Measurements from ENCODE around the gene NFAM1.

Gene NFAM1

GRCh38 chr22:42468841-42469240 lies 36.6 kb upstream of the NFAM1 start:
- H3K36me3 ChIP-seq (ENCODE audit: low read length), result no peaks in the 10 kb centered on the region
- no peak overlapping the region for H2AFZ ChIP-seq (ENCODE audit: low read depth, low read length, severe bottlenecking)
- H3K9ac ChIP-seq (ENCODE audit: low read length), result no peak overlapping the region
- no peaks in the 10 kb centered on the region for H3K79me2 ChIP-seq (ENCODE audit: insufficient read depth, low read length)
- no peaks in the 10 kb centered on the region for H3K9me2 ChIP-seq (replicated peaks; ENCODE audit: insufficient read depth, low read length)
- no peaks in the 10 kb centered on the region for H3K27me3 ChIP-seq (ENCODE audit: low read length)
- H3K27ac ChIP-seq (ENCODE audit: low read depth, low read length), result no peak overlapping the region
- no peaks in the 10 kb centered on the region for H3F3A ChIP-seq (ENCODE audit: insufficient read depth)
- H3K4me2 ChIP-seq (ENCODE audit: low read depth, low read length, poor library complexity, severe bottlenecking), result no peak overlapping the region
- H3K9me3 ChIP-seq (ENCODE audit: insufficient read depth, low read length), result no peaks in the 10 kb centered on the region
- no peak for TF ChIP-seq EZH2phosphoT487 (conservative IDR thresholded peaks at IDR 0.05; ENCODE audit: low read length)
- no peak overlapping the region for H3K4me3 ChIP-seq (ENCODE audit: insufficient read depth, low read length, poor library complexity, severe bottlenecking)
- no peaks in the 10 kb centered on the region for H4K20me1 ChIP-seq (ENCODE audit: low read depth, low read length)

- Histone ChIP-seq H2AFZ (ENCODE audit: low read depth, low read length, severe bottlenecking) (no peak overlapping the region), H3K4me2 (ENCODE audit: low read depth, low read length, poor library complexity, severe bottlenecking) (no peak overlapping the region), H3K36me3 (ENCODE audit: low read length) (no peaks in the 10 kb centered on the region), H3K9me2 (replicated peaks; ENCODE audit: insufficient read depth, low read length) (no peaks in the 10 kb centered on the region), H4K20me1 (ENCODE audit: low read depth, low read length) (no peaks in the 10 kb centered on the region), H3F3A (ENCODE audit: insufficient read depth) (no peaks in the 10 kb centered on the region), H3K79me2 (ENCODE audit: insufficient read depth, low read length) (no peaks in the 10 kb centered on the region), H3K27me3 (ENCODE audit: low read length) (no peaks in the 10 kb centered on the region), H3K9ac (ENCODE audit: low read length) (no peak overlapping the region), H3K9me3 (ENCODE audit: insufficient read depth, low read length) (no peaks in the 10 kb centered on the region), H3K27ac (ENCODE audit: low read depth, low read length) (no peak overlapping the region), H3K4me3 (ENCODE audit: insufficient read depth, low read length, poor library complexity, severe bottlenecking) (no peak overlapping the region)
- TF ChIP-seq CTCF (IDR thresholded peaks at IDR 0.05; ENCODE audit: insufficient read depth, low read length, poor library complexity, severe bottlenecking), result no peak
- no peak for TF ChIP-seq EZH2phosphoT487 (conservative IDR thresholded peaks at IDR 0.05; ENCODE audit: low read length)
These were observed 29.8 kb upstream of the NFAM1 start for GRCh38 chr22:42462016-42462415.

- no peaks in the 10 kb centered on the region for H3K9me2 ChIP-seq (replicated peaks; ENCODE audit: insufficient read depth, low read length)
- no peak for TF ChIP-seq EZH2phosphoT487 (conservative IDR thresholded peaks at IDR 0.05; ENCODE audit: low read length)
- no peaks in the 10 kb centered on the region for H3K27me3 ChIP-seq (ENCODE audit: low read length)
- no peak overlapping the region for H3K27ac ChIP-seq (ENCODE audit: low read depth, low read length)
- H3K4me2 ChIP-seq (ENCODE audit: low read depth, low read length, poor library complexity, severe bottlenecking), result no peak overlapping the region
- no peak overlapping the region for H3K9ac ChIP-seq (ENCODE audit: low read length)
- no peak overlapping the region for H3K4me3 ChIP-seq (ENCODE audit: insufficient read depth, low read length, poor library complexity, severe bottlenecking)
- H3F3A ChIP-seq (ENCODE audit: insufficient read depth), result no peaks in the 10 kb centered on the region
- no peak overlapping the region for H2AFZ ChIP-seq (ENCODE audit: low read depth, low read length, severe bottlenecking)
- H3K79me2 ChIP-seq (ENCODE audit: insufficient read depth, low read length), result no peaks in the 10 kb centered on the region
- H4K20me1 ChIP-seq (ENCODE audit: low read depth, low read length), result no peaks in the 10 kb centered on the region
- H3K9me3 ChIP-seq (ENCODE audit: insufficient read depth, low read length), result no peaks in the 10 kb centered on the region
- no peaks in the 10 kb centered on the region for H3K36me3 ChIP-seq (ENCODE audit: low read length)
These were observed 29.3 kb upstream of the NFAM1 start for GRCh38 chr22:42461511-42461910.

GRCh38 chr22:42459287-42460063 lies 27.3 kb upstream of the NFAM1 start:
- Histone ChIP-seq H3F3A (ENCODE audit: insufficient read depth) (no peaks in the 10 kb centered on the region), H3K9ac (ENCODE audit: low read length) (no peak overlapping the region), H3K9me3 (ENCODE audit: insufficient read depth, low read length) (no peaks in the 10 kb centered on the region), H3K79me2 (ENCODE audit: insufficient read depth, low read length) (no peaks in the 10 kb centered on the region), H3K4me3 (ENCODE audit: insufficient read depth, low read length, poor library complexity, severe bottlenecking) (no peak overlapping the region), H3K27ac (ENCODE audit: low read depth, low read length) (no peak overlapping the region), H3K36me3 (ENCODE audit: low read length) (no peaks in the 10 kb centered on the region), H3K9me2 (replicated peaks; ENCODE audit: insufficient read depth, low read length) (no peaks in the 10 kb centered on the region), H3K4me2 (ENCODE audit: low read depth, low read length, poor library complexity, severe bottlenecking) (no peak overlapping the region), H3K27me3 (ENCODE audit: low read length) (no peaks in the 10 kb centered on the region), H4K20me1 (ENCODE audit: low read depth, low read length) (no peaks in the 10 kb centered on the region), H2AFZ (ENCODE audit: low read depth, low read length, severe bottlenecking) (no peak overlapping the region)
- TF ChIP-seq CTCF (IDR thresholded peaks at IDR 0.05; ENCODE audit: insufficient read depth, low read length, poor library complexity, severe bottlenecking) (no peak), EZH2phosphoT487 (conservative IDR thresholded peaks at IDR 0.05; ENCODE audit: low read length) (no peak)
